ENCODE measurements around the gene MED12L.

DNA sequence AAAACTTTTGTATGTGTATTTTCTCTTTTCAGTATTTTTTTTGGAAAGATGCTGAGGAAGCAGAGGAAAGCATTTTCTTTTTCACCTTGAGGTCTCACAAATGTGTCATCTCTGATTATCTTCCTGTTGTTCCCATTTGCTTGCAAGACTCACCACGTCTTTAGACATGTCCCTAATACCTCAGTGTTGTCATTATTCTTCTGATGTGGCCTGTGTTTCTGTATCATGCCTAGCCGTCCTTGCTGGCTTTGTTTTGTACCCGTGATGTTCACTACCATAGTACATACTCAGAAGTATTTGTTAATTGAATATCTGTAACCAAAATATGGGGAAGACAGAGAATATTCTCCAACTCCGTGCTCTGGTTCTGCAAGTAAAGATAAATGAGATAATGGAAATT lies 197.9 kb downstream of the MED12L start:
- TF ChIP-seq, protein P1, sequence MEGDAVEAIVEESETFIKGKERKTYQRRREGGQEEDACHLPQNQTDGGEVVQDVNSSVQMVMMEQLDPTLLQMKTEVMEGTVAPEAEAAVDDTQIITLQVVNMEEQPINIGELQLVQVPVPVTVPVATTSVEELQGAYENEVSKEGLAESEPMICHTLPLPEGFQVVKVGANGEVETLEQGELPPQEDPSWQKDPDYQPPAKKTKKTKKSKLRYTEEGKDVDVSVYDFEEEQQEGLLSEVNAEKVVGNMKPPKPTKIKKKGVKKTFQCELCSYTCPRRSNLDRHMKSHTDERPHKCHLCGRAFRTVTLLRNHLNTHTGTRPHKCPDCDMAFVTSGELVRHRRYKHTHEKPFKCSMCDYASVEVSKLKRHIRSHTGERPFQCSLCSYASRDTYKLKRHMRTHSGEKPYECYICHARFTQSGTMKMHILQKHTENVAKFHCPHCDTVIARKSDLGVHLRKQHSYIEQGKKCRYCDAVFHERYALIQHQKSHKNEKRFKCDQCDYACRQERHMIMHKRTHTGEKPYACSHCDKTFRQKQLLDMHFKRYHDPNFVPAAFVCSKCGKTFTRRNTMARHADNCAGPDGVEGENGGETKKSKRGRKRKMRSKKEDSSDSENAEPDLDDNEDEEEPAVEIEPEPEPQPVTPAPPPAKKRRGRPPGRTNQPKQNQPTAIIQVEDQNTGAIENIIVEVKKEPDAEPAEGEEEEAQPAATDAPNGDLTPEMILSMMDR (IDR thresholded peaks at IDR 0.05) = no peak
- TF ChIP-seq POLR2A (IDR thresholded peaks at IDR 0.05) = no peak

Data from breast epithelium (tissue), 3 donors.